Measurements from ENCODE around the gene RNF121. TPM values are rescaled to one million over a fixed set of nuclear protein-coding genes. Genes with fewer than 3 reads are reported as not detected.
A peak's percentile ranks its signal among the peaks of the same experiment; 100 is the strongest.

RNF121 gene
- total RNA-seq, 1 experiment from 2014 or later, result 32.7 TPM

DNA sequence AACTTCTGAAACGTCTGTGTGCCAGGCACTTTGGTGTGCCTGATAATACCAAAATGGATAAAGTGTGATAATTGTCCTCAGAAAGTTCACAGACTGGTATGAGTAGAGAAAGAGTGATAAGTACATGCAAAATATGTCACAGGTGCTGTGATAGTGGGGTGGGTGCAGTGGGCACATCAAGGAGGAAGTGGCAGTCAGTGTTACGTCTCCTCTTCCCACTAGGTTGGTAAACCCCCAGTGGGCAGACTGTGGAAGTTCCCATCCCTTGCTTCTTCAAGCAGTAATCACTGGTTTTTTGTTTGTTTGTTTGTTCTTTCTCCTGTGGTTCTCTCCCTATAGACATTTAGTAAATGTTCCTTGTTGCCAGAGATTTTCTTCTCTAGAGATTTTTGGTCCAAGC lies 5.4 kb downstream of the RNF121 start:
- no peak for DNase-seq (ENCODE audit: low read depth)

GRCh38 chr11:71935338-71935925 lies 6.6 kb downstream of the RNF121 start:
- peak; percentile 22 for DNase-seq (ENCODE audit: low read depth)

GRCh38 chr11:71936825-71937224 lies 8.0 kb downstream of the RNF121 start:
- DNase-seq (ENCODE audit: low read depth), result no peak

DNA sequence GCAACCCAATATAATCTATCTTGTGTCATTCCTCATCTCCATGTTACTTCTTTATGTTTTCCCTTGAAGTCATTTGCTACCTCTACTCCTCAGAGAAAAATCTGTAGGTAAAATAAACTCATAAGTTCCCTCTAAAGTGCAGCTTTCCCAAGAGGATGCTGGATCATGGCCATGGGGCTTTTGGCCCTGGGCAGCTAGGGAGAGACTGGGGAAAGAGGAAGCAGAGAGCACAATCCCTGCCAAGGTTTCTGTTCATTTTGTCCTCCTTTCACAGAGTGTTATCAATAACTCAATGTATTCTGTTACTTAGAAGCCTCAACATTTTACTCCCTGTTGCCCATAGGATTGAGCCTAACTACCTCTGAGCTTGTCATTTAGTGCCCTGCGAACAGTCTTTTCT lies 9.0 kb downstream of the RNF121 start:
- no peak for DNase-seq (ENCODE audit: low read depth)

DNA sequence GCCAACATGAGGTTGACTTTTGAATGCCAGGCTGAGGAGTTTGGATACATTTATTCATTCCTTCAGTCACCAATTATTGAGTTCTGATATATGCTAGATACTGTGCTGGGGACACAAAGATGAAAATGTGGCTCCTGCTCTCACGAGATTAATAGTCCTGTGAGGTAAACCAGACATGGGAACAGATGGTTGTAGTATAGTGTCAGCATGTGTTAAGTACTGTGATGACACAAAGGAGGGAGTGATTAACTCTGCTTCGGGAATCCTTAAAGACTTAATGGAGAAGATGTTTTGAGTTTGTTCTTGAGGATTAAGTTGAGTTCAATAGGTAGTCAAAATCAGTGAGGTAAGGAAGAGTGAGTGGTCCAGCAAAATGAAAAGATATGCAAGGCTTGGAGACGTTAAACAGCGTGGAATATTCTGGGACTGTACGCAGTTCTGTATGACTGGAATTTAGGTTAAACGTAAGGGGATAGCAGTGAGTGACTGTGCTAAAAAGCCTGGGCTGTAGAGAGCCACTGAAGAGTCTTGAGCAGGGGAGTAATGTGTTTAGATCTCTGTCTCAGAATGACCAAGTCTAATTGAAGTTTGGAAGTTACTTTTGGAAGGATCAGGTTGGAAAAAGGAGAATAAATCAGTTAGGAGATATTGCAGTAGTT lies 11.8 kb downstream of the RNF121 start:
- DNase-seq (ENCODE audit: low read depth), result no peak

DNA sequence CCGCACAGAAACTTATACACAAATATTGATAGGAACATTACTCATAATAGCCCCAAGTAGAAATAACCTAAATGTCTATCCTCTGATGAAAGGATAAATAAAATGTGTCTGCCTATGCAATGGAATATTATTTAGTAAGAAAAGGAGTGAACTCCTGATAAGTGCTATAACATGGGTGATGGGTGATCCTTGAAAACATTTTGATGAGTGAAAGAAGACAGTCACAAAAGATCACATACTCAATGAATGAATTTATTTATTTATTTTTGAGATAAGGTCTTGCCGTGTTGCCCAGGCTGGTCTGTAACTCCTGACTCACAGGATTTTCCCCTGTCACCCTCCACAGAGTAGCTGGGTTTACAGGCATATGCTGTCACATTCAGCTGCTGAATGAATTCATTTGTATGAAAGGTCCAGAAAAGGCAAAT lies 17.3 kb downstream of the RNF121 start:
- peak; percentile 52 for DNase-seq (ENCODE audit: low read depth)

- no peak for DNase-seq (ENCODE audit: low read depth)
These were observed 18.7 kb downstream of the RNF121 start for GRCh38 chr11:71947498-71947897.

GRCh38 chr11:71948314-71949027 lies 19.6 kb downstream of the RNF121 start:
- no peak for DNase-seq (ENCODE audit: low read depth)

GRCh38 chr11:71949034-71949433 lies 20.2 kb downstream of the RNF121 start:
- no peak for DNase-seq (ENCODE audit: low read depth)

GRCh38 chr11:71951741-71952310 lies 23.0 kb downstream of the RNF121 start:
- DNase-seq (ENCODE audit: low read depth), result no peak

DNA sequence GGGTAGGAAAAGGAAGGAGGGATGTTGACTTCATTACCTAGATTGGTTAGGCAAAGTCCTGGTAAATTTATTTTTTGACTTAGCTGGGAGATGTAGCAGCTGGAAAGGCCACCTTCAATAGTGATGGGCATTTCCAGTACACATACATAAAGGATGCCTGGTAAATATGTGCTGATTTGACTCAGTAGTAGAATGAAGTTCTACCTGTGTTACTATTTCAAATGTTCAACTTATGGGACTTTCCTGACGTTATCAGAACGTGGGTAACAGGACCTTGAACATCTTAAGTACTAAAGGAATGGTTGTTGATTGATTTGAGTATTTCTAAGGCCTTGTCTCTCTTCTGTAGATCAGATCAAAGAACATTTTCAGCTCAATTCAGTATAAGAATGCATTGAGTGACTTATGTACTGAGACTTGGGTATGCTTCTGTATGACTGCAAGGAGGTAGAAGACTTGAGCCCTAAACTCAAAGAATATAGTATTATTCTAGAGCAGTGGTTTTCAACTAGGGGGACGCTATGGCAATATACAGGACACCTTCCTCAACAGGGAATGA lies 27.1 kb downstream of the RNF121 start:
- no peak for DNase-seq (ENCODE audit: low read depth)

GRCh38 chr11:71962428-71963038 lies 33.7 kb downstream of the RNF121 start:
- no peak for DNase-seq (ENCODE audit: low read depth)

DNA sequence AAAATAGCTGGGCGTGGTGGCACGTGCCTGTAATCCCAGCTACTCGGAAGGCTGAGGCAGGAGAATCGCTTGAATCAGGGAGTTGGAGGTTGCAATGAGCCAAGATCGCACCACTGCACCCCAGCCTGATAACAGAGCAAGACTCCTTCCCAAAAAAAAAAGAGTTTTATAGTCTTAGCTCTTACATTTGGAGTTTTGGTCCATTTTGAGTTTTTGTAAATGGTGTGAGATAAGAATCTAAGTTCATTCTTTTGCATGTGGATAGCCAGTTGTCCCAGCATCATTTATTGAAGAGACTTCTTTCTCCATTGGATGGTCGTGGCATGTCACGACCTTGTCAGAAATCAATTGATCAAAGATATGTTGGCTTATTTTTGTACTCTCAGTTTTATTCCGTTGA lies 34.6 kb downstream of the RNF121 start:
- DNase-seq (ENCODE audit: low read depth), result no peak

DNA sequence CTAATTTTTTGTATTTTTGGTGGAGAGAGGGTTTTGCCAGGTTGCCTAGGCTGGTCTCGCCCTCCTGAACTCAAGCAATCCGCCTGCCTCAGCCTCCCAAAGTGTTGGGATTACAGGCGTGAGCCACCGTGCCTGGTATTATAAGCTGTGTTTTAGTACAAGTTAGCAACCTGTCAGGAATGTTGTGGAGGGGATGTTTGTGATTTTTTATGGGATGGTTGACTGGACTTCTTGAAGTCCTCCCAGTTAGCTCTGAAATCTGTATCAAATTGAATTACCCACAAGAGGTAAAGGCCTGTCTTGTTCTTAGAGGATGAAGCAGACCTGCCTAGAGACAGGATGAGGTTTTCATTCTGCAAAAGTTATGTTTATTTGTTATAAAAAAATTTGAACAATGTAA lies 35.8 kb downstream of the RNF121 start:
- no peak for DNase-seq (ENCODE audit: low read depth)

DNA sequence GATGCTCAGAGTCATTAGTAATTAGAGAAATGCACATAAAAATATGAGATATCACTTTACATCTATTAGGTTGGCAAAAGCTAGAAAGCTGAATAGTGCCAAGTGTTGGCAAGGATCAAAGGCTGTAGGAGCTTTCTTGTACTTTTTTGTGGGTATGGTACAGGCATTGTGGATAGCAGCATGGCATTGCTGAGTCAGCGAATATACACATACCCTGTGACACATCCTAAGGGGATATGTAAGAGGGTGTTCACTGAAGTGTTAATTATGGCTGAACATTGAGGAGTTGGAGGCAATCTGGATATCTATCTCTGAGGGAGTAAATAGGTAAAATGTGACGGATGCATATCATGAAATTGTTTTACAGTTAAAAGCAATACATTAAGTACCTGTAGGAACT lies 42.8 kb downstream of the RNF121 start:
- DNase-seq (ENCODE audit: low read depth), result no peak

GRCh38 chr11:71976551-71976950 lies 47.7 kb downstream of the RNF121 start:
- DNase-seq (ENCODE audit: low read depth), result no peak

GRCh38 chr11:71977090-71977489 lies 48.2 kb downstream of the RNF121 start:
- DNase-seq (ENCODE audit: low read depth), result no peak

GRCh38 chr11:71977743-71978418 lies 49.0 kb downstream of the RNF121 start:
- peak; percentile 33 for DNase-seq (ENCODE audit: low read depth)

GRCh38 chr11:71979094-71979493 lies 50.2 kb downstream of the RNF121 start:
- DNase-seq (ENCODE audit: low read depth), result no peak

DNA sequence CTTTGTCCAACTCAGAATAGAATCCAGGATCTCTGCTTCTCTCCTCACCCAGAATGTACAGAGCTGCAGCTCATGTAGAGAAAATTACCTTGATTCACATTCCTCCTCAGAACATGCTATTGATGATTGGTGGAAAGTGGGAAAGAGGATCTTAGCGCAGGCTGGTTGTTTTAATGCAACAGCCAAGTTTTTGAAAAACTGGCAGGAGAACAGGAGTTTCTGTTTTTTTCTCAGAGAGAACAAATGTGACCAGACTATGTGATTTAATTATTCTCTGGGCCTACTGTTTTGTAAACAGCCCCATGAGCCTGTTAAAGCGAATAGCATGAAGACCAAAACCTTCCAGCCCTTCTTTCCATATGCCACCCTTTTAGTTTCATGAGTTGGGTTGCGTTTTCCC lies 50.8 kb downstream of the RNF121 start:
- DNase-seq (ENCODE audit: low read depth), result no peak

GRCh38 chr11:71986131-71986530 lies 57.3 kb downstream of the RNF121 start:
- DNase-seq (ENCODE audit: low read depth), result no peak
